SH-SY5Y (cell line): ENCODE measurements around the gene PDZD2.

Experiments
- GATA2 ChIP-seq: IDR thresholded peaks from 2 replicates; pipeline ENCODE4 v1.6.1; 2011; ENCODE audit warnings: mild to moderate bottlenecking, low read depth, low read length
- GATA3 ChIP-seq: IDR thresholded peaks from 2 replicates; pipeline ENCODE4 v1.6.1; 2011; ENCODE audit warnings: low read depth, mild to moderate bottlenecking, low read length, moderate library complexity

- TF ChIP-seq GATA2 (no peak), GATA3 (no peak)
These were observed 39.2 kb downstream of the PDZD2 start for GRCh38 chr5:31678180-31678579.
